Measurements from ENCODE around the gene RHOT2.

RHOT2 gene

GRCh38 chr16:667780-668518 lies at the start of gene RHOT2:
Gene RHOT2, plus strand, starts transcription at chr16:668132. Its CDS starts 68 bp downstream, at chr16:668200.
- peak; percentile 72 for DNase-seq (ENCODE audit: low read depth)

- no peak for DNase-seq (ENCODE audit: low read depth)
These were observed 48.3 kb upstream of the RHOT2 start for GRCh38 chr16:619476-620100.

GRCh38 chr16:620700-621525 lies 47.0 kb upstream of the RHOT2 start:
- DNase-seq (ENCODE audit: low read depth) = no peak

DNA sequence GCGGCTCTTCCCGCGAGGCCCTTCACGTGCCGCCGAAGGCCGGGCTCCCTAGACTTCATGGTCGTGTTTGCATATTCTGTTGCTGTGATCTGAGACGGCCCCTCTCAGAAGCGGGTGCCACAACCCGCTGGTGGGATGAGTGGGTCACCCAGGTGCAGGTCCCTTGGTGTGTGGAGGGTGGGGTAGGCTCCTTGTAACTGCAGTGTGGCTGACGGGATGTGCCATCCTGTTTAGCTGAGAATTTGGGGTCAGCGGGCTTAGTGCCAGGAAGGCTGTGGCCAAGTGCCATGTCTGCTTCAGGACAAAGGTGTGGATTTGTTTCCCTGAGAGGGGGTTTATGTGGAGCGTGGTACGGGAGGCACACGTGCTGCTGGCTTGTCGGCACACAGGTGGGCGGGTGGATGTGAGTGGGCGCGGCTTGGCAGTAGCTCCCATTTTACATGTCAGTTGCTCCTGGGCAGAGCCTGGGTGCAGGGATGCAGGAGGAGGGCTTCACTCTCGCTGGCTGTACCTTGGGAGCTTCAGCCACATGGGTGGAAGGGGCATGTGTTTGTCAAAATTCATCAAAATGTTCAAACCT lies 46.3 kb upstream of the RHOT2 start:
- no peak for DNase-seq (ENCODE audit: low read depth)

- no peak for DNase-seq (ENCODE audit: low read depth)
These were observed 45.0 kb upstream of the RHOT2 start for GRCh38 chr16:622920-623280.

GRCh38 chr16:624526-625070 lies 43.3 kb upstream of the RHOT2 start:
- DNase-seq (ENCODE audit: low read depth) = no peak

- DNase-seq (ENCODE audit: low read depth) = no peak
These were observed 42.6 kb upstream of the RHOT2 start for GRCh38 chr16:625117-625976.

GRCh38 chr16:625977-626765 lies 41.8 kb upstream of the RHOT2 start:
- no peak for DNase-seq (ENCODE audit: low read depth)

- no peak for DNase-seq (ENCODE audit: low read depth)
These were observed 41.0 kb upstream of the RHOT2 start for GRCh38 chr16:626787-627453.

- no peak for DNase-seq (ENCODE audit: low read depth)
These were observed 40.3 kb upstream of the RHOT2 start for GRCh38 chr16:627454-628239.

- no peak for DNase-seq (ENCODE audit: low read depth)
These were observed 39.4 kb upstream of the RHOT2 start for GRCh38 chr16:628321-629061.

DNA sequence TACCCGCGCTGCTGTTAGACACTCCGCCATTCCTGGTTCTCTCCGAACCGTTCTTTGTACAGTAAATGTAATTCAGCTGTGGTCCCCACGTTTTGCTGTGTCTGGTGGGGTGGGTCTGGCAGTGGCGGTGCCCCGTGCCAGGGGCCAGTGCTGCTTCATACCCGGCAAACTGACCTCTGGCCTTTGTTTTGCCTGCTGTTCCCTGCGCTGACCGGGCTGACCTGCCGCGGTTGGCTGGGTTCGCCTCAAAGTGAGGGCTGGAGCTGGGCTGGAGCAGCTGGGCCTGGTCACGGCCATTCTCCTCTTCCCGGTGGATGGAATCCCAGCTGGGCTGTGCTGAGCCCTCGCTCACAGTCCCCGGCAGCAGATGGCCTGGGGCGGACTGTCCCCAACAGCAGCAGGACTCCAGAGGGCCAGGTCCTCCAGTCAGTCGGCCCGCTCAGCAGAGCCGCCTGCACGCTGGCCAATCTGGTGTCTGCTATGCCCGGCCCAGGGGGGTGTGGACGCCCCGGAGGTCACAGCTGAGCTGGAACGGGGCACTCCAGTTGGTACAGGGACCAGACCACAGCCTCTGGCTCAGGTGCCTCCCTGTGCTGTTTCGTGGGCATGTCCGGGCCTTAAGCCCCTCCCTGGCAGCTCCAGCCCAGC lies 38.6 kb upstream of the RHOT2 start:
- no peak for DNase-seq (ENCODE audit: low read depth)

DNA sequence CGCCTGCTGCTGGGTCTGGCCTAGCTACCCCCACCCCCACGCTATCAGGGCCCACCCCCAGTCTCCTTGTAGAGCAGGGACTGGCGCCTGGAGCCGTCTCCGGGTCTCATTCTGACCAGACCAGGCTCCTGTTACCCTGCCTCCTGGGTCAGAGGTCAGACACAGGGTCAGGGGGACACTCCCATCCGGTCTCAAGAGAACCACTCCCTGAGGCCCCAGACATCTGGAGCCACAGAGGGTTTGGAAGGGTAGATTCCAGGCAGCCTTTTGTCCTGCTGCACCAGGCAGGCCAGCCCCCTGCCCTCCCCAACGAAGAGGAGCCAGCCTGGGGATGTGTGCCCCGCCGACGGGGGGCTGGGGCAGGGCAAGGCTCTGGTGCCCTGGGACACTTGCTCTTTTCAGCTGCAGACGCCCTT lies 38.1 kb upstream of the RHOT2 start:
- no peak for DNase-seq (ENCODE audit: low read depth)

DNA sequence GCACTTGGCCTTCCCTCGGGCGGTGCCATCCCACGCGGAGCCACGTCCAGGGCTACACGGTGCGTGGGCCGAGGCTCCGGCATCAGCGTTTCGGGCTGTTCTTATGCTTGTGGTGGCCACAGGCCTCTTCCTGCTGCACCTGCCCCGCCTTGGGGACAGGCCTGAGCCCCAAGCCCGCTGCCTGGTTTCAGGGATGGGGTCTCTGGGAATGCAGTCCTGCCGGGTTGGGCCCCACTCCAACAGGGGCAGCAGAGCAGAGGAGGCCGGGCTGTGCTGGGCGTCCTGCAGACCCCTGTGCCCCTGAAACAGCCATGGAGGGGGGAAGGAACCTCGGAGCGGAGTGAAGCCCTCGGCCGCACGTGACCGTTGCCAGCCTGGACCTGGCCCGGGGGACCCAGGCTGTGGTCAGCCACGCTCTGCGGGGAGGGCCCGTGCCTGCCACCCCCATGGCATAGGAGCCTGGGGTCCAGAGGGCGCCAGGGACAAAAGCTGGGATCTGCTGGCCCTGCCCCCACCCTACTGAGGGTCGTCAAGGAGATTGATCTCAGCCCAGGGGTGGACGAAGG lies 37.6 kb upstream of the RHOT2 start:
- no peak for DNase-seq (ENCODE audit: low read depth)

GRCh38 chr16:630815-631405 lies 37.0 kb upstream of the RHOT2 start, which contains the start of gene WFIKKN1:
Gene WFIKKN1, plus strand, starts transcription at chr16:630985. Its CDS starts 269 bp downstream, at chr16:631254.
- no peak for DNase-seq (ENCODE audit: low read depth)

DNA sequence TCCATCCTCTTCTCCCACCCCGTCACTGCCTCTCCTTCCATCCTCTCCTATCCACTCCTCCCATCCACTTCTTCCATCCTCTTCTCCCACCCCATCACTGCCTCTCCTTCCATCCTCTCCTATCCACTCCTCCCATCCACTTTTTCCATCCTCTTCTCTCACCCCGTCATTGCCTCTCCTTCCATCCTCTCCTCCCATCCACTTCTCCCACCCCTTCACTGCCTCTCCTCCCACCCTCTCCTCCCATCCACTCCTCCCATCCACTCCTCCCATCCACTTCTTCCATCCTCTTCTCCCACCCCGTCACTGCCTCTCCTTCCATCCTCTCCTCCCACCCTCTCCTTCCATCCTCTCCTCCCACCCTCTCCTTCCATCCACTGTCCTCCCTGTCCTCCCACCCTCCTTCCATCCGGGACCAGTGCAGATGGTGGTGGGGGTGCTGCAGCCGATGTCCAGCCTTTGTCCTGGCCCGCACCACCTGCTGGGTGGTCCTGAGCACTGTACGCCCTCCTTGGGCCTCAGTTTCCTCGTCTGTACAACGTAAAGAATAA lies 36.0 kb upstream of the RHOT2 start:
- no peak for DNase-seq (ENCODE audit: low read depth)

Data from CMK (cell line).